HG02884 (cell line): ENCODE measurements around the gene LRRC59.
A peak's percentile ranks its signal among the peaks of the same experiment; 100 is the strongest.

Experiments
- ATAC-seq: cut with Tn5 transposase; IDR thresholded peaks from one replicate; pipeline ENCODE4 v1.9.1; 2021; ENCODE audit warnings: mild to moderate bottlenecking, moderate library complexity; ENCODE audit not compliant: unreplicated experiment

LRRC59 gene

DNA sequence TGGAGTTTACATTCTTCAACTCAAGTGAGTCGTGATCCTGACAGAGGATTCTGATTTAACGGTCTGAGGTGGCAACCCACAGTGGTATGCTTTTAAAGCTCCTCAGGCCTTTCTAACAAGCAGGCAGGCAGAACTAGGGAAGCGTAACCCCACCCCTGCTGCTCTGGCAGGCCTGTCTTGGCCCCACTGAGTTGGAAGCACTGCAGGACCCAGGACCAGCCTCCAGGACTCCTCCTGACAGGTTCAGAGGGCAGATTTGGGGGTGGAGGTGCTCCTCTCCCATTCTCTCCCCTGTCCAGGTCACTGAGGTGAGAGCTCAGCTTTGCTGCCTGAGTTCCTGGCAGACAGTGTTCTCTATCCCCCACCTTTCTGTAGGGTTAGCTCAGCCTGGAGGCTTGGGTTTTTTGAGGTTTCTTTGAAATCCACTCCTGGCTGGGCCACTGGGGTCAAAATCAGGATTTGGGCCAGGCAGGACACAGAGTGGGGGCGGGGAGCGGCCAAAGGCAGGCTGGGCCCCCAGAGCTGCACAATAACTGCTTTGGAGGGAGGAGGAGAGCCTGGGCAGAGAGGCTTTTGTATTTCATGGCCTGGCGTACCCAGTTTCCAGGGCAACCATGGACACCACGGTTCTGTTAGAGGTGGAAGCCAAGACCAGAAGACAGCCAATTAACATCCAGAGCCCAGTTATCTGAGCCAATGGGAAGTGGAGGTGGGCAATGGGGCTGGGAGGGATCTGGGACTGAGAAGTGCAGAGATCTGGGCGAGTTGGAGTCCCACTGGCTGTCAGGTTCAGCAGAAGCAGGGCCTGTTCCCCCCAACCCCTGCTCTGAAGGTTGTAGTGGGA lies 33.9 kb downstream of the LRRC59 start:
- ATAC-seq, result no peak

DNA sequence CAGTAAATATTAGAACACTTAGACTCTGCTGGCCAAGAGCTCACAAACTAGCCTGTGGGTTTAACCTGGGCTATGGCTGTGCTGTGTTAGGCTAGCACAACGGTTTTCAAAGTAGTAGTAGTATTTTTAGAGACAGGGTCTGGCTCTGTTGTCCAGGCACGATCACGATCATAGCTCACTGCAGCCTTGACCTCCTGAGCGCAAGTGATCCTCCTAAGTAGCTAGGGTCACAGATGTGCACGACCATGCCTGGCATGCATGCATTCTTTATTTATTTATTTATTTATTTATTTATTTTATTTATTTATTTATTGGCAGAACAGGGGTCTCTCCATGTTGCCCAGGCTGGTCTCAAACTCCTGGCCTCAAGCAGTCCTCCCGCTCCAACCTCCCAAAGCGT lies 34.7 kb downstream of the LRRC59 start:
- no peak for ATAC-seq

DNA sequence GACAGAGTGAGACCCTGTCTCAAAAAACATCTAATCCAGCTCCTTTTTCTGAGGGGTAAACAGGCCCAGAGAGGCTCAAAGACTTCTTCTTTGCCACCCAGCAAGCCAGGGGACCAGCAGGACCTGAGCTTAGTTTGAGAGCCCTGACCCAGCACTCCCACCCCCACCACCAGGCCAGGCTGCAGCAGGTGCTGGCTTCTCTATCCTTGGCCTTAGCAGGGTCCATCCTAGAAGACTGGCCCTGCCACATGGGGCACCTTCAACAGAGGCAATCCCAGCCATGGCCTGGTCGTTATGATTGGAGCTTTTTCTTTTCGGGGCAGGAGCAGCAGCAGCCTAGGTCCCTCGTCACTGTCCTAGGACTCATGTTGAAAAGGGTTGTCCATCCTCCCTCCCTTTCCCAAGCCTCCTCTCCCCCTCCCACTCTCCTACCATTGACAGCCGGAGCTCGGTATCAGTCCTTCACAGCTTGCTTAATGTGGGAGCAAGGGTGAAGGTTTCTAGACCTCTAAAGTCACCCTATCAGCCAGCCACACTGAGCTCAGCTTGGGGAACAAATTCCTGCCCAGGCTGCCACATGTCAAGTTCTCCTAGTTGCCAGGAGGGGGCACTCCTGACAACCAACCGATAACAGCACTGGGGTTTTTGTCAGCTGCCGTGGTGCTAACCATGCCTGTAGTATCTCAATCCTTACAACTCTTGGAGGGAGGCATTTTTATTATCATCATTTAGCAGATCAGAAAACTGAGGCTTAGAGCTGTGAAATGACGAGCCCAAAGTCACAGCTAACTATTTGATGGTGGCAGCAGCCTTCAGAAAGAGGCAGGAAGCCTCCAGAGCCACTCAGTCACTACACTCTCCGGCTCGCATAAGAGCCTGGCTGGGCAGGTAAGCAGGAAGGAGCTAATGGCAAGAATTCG lies 35.5 kb downstream of the LRRC59 start:
- peak; percentile 70 for ATAC-seq

DNA sequence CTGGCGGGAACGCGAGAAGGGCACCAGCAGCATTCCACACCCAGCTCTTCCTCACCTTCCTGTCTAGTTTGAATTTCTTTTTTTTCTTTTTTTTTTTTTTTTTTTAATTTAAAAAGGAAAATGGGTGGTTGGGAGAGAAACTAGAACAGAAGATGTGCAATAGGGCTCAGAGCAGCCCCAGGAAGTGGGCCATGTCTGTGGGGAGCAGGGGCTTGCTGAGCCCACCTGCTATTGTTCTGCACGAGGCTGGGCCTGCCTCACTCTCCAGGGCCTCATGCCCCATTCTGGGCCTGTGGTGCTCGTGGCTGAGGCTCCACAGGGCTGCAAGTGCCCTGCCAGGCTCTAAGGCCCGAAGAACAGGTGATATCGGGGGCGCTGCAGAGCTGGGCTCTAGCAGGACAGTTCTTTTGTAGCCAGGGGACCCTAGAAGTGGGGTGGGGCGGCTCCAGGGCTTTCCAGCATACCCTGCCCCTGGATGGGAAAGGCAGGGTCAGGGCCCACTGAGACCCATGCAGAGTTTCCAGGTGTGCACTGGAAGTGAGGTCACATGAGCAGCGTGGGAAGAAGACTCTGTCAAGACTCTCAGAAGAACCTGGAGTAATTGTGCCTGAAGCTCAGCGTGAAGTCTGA lies 36.7 kb downstream of the LRRC59 start:
- ATAC-seq, result no peak

DNA sequence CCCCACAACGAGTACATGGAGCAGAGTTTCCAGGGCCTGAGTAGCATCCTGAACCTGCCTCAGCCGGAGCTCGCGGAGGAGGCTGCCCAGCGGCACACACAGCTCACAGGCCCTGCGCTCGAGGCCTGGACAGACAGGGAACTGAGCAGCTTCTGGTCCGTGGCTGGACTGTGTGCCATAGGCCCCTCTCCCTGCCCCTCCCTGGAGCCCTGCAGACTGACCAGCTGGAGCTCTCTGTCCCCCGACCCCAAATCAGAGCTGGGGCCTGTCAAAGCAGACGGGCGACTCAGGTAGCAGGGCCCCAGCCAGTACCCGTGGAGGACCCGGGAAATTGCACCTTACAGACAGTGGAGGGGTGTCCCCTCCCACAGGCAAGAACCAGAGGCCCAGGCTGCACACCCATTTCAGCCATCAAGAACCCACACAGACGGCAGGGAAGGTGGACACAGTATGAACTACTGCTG lies 37.3 kb downstream of the LRRC59 start:
- ATAC-seq, result no peak

DNA sequence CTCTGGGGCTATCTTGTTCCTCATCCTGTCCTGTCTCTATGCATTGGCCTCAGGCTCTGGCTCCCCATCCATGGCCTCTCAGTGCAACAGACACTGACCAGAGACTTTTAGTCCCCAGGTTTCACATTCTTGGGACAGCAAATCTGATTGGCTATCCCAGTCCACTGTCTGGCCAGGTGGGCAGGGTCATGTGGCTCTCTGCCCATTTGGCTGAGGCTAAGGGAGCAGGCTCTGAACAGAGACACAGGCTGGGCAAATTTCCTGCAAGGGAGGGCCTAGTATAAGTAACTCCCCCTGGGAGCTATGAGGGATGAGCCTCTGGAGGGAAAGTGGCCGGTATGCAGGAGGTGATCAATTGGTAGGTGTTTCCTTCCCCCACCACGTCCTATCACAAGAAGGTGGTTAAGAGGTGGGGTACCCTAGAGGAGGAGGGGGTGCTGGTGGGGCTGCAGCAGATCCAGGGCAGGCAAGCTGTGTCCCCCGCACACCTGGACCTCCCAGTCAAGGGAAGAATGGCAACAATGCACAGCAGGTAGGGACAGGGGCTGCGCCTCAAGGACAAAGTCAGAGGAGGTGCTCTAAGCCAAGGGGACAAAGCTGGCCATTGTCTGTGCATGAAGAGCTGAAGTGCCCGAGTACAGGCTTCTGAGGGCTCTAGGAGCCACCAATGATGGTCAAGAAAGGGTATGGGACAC lies 38.2 kb downstream of the LRRC59 start:
- ATAC-seq, result no peak

DNA sequence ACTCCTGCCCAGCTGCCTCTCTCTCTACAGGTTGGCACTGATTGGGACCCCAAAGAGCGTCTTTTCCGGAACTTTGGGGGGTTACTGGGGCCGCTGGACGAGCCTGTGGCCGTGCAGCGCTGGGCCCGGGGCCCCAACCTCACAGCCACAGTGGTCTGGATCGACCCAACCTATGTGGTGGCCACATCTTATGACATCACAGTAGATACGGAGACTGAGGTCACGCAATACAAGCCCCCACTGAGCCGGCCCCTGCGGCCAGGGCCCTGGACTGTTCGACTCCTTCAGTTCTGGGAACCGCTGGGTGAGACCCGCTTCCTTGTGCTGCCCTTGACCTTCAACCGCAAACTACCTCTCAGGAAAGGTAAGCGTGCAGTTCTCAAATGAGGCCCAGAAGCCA lies 39.1 kb downstream of the LRRC59 start:
- ATAC-seq, result no peak

DNA sequence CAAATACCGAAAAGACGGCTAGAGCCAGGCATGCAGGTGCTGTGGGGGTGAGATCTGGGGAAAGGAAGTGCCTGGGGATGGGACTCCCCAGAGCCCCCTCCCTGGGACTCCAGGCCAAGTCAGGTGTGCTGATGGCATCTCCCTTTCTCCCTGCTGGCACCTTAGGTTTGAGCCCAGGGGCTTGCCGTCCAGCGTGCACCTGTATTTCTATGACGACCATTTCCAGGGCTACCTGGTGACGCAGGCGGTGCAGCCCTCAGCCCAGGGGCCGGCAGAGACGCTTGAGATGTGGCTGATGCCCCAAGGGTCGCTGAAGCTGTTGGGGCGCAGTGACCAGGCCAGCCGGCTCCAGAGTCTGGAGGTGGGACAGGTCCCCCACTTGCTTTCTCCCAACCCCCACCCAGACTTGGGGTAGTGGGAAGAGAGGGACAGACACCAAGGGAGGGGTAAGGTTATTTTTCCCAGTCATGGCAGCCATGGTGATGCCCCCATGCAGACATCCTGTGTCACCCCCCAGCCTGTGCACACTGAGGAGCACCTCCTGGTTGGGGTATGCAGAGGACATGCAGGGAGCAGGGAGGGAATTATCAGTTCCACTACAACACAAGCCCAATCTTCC lies 40.3 kb downstream of the LRRC59 start:
- no peak for ATAC-seq

DNA sequence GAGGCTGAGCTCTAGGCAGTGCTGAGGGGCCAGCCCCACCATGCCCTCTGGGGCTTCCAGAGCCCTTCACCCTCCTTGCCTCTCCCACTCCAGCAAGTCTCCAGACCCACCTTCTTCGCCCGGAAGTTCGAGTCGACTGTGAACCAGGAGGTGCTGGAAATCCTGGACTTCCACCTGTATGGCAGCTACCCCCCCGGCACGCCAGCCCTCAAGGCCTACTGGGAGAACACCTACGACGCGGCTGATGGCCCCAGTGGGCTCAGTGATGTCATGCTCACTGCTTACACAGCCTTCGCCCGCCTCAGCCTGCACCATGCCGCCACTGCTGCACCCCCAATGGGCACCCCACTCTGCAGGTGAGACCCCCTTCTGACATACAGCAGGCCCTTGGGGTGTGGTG lies 40.9 kb downstream of the LRRC59 start:
- no peak for ATAC-seq

DNA sequence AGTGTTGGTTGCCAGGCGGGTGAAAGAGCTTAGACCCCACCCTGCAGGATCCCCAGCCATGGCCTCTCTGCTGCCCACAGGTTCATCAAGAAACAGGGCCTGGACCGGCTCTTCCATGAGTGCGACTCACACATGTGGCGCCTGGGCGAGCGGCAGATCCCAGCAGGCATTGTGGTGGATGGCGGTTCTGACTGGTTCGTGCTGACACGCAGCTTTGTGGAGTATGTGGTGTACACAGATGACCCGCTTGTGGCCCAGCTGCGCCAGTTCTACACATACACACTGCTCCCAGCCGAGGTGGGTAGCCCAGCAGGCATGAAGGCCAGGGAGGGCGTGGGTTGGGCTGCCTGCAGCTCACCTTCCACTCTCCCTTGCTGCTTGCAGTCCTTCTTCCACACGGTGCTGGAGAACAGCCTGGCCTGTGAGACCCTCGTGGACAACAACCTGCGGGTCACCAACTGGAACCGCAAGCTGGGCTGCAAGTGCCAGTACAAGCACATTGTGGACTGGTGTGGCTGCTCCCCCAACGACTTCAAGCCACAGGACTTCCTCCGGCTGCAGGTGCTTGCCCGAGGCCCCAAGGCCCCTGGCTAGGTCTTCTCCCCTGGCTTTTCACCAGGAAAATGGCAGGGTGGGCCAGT lies 41.5 kb downstream of the LRRC59 start:
- ATAC-seq, result no peak

DNA sequence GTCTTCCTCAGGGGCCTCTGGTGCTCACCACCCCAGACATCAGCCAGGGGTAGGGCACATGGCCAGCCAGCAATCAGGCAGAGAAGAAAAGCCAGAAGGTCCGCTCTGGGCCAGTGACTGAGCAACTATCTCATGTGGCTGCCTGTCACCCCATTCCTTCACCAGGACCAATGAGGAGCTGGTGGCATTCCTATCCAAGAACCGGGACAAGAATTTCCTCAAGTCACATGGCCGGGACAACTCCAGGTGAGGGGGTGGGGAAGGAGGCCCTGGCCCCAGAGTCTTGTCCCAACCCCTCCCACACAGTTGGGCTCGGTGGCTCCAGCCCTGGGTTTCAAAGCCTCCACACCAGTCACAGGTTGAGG lies 42.0 kb downstream of the LRRC59 start:
- no peak for ATAC-seq

DNA sequence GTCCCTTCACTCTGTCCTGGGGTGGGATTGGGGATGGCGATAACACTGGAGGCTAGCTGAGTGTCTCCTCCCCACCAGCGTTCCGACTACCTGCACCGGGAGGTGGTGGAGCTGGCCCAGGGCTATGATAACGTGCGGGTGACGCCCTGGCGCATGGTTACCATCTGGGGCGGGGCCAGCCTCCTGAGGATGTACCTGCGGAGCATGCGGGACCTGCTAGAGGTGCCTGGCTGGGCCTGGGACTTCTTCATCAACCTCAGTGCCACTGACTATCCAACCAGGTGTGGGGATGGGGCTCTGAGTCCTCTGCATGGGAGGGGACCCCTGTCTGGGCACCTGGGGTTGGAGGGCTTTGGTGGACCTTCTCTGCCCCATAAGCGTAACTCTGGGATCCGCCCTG lies 42.5 kb downstream of the LRRC59 start:
- no peak for ATAC-seq

DNA sequence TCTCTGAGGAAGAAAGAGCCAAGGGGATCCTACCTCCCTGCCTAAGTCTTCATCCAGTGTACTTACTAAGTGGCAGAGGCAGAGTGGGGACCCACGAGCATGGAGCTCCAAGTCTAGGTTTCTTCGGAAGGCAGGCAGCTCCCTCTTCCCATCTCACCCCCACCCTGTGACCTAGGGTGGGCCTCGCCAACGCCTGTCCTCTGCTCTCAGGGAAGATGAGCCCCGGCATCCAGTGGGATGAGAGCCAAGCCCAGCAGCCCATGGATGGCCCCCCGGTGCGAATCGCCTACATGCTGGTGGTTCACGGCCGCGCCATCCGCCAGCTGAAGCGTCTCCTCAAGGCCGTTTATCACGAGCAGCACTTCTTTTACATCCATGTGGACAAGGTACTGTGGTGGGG lies 43.1 kb downstream of the LRRC59 start:
- no peak for ATAC-seq

DNA sequence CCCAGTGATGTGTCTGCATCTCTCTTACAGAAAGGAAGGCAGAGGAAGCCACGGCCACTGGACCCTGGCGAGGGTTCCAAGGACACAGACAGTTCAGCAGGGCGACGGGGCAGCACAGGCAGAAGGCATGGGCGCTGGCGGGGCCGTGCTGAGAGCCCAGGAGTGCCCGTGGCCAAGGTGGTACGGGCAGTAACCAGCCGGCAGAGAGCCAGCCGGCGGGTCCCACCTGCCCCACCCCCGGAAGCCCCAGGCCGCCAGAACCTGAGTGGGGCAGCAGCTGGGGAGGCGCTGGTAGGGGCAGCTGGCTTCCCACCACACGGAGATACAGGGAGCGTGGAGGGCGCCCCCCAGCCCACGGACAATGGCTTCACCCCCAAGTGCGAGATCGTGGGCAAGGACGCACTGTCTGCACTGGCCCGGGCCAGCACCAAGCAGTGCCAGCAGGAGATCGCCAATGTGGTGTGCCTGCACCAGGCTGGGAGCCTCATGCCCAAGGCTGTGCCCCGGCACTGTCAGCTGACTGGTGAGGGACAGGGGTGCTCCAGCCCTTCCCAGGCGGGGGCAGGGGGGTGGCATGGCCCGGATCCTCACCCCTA lies 43.6 kb downstream of the LRRC59 start:
- no peak for ATAC-seq

DNA sequence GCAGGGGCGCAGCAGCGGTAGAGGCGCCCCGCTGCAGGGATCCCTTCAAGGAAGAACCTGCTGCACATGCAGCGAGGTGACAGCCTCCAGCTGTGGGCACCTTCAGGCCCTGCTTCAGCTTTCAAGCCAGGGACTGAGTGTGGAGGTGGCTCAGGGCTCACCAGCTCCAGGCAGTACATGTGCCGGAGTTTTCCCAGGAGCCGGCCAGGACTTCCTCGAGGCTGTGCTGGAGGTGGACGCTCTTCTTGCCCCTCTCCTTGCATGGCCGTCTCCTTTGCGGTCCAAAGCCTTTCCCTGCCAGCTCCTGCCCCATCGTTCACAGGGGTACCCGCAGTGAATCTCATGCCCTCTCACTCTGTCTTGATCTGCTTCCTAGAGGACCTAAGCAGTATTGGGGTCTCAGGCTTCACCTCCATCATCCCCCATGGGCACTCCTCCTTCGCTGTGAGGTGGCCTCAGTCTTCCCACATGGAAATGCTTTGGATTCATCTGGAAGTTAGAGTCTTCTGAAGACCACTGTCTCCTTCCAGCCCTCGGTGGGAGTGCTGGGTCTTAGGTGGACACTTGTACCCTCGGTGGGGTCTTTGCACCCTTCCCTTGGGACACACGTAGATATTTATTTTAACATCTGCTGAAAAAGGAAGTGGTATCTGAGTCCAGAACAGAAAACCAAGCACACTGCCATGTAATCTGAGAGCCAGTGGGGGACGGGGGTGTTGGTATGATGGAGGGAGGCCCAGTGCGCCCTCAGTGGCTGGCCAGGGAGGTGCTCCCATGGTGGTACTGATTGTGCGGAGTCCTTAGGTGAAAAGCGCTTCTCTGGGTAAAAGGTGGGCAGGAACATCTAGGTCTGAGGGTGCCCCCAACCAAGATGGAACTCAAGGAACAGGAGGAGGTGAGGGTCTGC lies 44.4 kb downstream of the LRRC59 start:
- ATAC-seq, result no peak

DNA sequence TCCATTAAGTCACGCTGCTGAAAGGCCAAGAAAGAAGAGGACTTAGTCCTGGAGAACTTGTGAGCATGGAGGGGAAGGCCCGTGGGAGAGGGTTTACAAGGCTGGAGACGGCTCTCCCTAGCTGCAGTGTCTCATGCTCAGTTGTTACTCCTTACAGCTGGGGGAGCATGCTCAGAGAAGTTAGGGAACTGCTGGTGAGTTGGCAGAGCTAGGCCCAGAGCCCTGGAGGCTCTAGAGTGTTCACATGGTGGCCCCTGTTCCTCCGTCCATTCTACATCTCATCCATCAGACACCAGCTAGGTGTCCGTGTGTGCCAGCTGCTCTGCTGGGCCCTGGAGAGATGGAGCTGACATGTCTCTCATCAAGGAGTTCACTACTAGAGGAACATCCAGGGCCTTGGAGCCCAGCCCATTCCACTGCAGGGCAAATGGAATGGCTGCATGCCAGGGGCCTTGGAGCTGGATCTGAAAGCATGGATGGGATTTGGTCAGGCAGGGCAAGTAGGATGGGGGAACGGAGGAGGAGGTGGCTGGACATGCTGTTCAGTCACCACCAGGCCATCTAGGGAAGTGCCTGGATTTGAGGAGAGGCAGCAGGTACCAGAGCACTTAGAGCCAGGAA lies 45.1 kb downstream of the LRRC59 start:
- ATAC-seq, result no peak

DNA sequence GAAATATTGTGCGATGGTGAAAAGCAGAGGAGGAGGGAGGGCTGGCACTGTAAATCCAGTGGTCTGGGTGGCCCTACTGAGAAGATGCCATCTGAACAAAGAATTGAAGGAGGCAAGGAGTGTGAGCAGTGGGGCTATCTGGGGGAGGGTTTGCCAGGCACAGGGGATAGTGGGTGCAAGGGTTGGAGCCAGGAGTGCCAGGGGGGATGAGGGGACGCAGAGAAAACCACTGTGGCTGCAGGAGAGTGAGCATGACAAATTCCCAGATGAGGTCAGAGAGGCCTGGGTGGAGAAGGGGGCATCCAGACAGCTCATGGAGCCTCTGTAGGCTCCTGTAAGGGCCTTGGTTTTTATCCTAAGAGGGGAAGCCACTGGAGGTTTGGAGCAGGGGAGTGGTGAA lies 46.6 kb downstream of the LRRC59 start:
- ATAC-seq, result no peak

DNA sequence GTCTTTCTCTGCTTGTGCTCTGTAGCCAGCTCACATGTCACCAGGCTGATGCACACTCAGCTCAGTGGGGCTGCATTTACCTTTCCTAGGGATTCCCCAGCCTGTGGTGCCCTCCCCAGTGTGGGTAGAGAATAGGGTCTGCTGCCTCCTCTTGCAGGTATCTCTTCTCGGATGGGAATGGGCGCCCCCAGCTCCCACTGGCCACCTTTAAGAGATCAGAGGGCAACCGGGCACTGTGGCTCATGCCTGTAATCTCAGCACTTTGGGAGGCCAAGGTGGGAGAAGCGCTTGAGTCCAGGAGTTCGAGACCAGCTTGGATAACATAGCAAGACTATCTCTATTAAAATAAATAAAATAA lies 48.1 kb downstream of the LRRC59 start:
- ATAC-seq, result no peak
